IMR-90 (cell line): ENCODE measurements around the gene TAGLN. TPM values are rescaled to one million over a fixed set of nuclear protein-coding genes. Genes with fewer than 3 reads are reported as not detected.

Source experiments
- ATAC-seq: fragments of 200-7000 bp; cut with Tn5 transposase; 2 replicates; pipeline ENCODE4 v1.9.1; 2020; ENCODE audit warnings: low read depth, mild to moderate bottlenecking, moderate library complexity
- BruUV-seq: library from RNA; stranded (reverse); fragments of 400-500 nt; replicated peaks from 2 replicates; lab custom pipeline; 2021; lab: Mats Ljungman, UMichigan
- CTCF ChIA-PET: fragments of 300-600 bp; formaldehyde crosslinking; extraction: SDS; loops from one replicate; lab custom pipeline; 2021; ENCODE audit warnings: antibody characterized with exemption; lab: Yijun Ruan, JAX
- POLR2A ChIA-PET: fragments of 300-600 bp; sonication (Branson Sonifier 250); formaldehyde crosslinking; loops from one replicate; lab custom pipeline; 2022; ENCODE audit warnings: antibody characterized with exemption; ENCODE audit not compliant: unreplicated experiment; lab: Charles Lee
- DNase-seq: peaks from one replicate; pipeline ENCODE4 v3.0.0; 2013
- H2AFZ ChIP-seq: replicated peaks from 2 replicates; pipeline ENCODE3; 2013; ENCODE audit warnings: low read length, mild to moderate bottlenecking; ENCODE audit not compliant: poor library complexity
- H2AK5ac ChIP-seq: 2 replicates; pipeline ENCODE4 v1.6.1; 2013; ENCODE audit warnings: low read depth, low read length, inconsistent platforms
- H2AK9ac ChIP-seq: replicated peaks from 2 replicates; pipeline ENCODE3; 2013; ENCODE audit warnings: mild to moderate bottlenecking, low read depth, low read length, moderate library complexity; ENCODE audit not compliant: poor library complexity
- H2BK120ac ChIP-seq: 2 replicates; pipeline ENCODE4 v1.6.1; 2013; ENCODE audit warnings: low read depth, low read length, inconsistent platforms
- H2BK15ac ChIP-seq: 3 replicates; pipeline ENCODE4 v1.6.1; 2013; ENCODE audit warnings: low read depth, low read length, inconsistent platforms
- H2BK20ac ChIP-seq: 2 replicates; pipeline ENCODE4 v1.6.1; 2013; ENCODE audit warnings: low read depth, mild to moderate bottlenecking, inconsistent platforms, low read length, moderate library complexity
- H2BK5ac ChIP-seq: 2 replicates; pipeline ENCODE4 v1.6.1; 2013; ENCODE audit warnings: mild to moderate bottlenecking, low read depth, low read length, inconsistent platforms; ENCODE audit not compliant: poor library complexity, severe bottlenecking
- H3K14ac ChIP-seq: replicated peaks from 2 replicates; pipeline ENCODE4 v1.6.1; 2013; ENCODE audit warnings: low read depth, low read length, inconsistent platforms
- H3K18ac ChIP-seq: 2 replicates; pipeline ENCODE4 v1.6.1; 2013; ENCODE audit warnings: low read depth, low read length, control low read depth
- H3K23ac ChIP-seq: 2 replicates; pipeline ENCODE4 v1.6.1; 2013; ENCODE audit warnings: low read depth, low read length, inconsistent platforms
- H3K27ac ChIP-seq: 2 replicates; pipeline ENCODE4 v1.5.1; 2013; ENCODE audit warnings: mild to moderate bottlenecking, control low read depth, low read length; ENCODE audit not compliant: insufficient read depth
- H3K27me3 ChIP-seq: 2 replicates; pipeline ENCODE4 v1.6.1; 2013; ENCODE audit warnings: low read length; ENCODE audit not compliant: control insufficient read depth, insufficient read depth
- H3K36me3 ChIP-seq: 2 replicates; pipeline ENCODE4 v1.6.1; 2013; ENCODE audit warnings: low read length, mixed read lengths; ENCODE audit not compliant: control insufficient read depth, insufficient read depth
- H3K4ac ChIP-seq: 2 replicates; pipeline ENCODE4 v1.6.1; 2013; ENCODE audit warnings: low read depth, low read length, inconsistent platforms
- H3K4me1 ChIP-seq: 2 replicates; pipeline ENCODE4 v1.6.1; 2013; ENCODE audit warnings: low read length, mixed read lengths; ENCODE audit not compliant: control insufficient read depth, insufficient read depth
- H3K4me2 ChIP-seq: 2 replicates; pipeline ENCODE4 v1.6.1; 2013; ENCODE audit warnings: low read depth, mild to moderate bottlenecking, control low read depth, low read length, moderate library complexity
- H3K4me3 ChIP-seq: 2 replicates; pipeline ENCODE4 v1.5.1; 2013; ENCODE audit warnings: low read depth, mild to moderate bottlenecking, control low read depth, low read length, moderate library complexity; ENCODE audit not compliant: insufficient read depth
- H3K56ac ChIP-seq: 2 replicates; pipeline ENCODE4 v1.6.1; 2013; ENCODE audit warnings: low read length, inconsistent platforms; ENCODE audit not compliant: insufficient read depth; ENCODE audit errors: extremely low read depth
- H3K79me1 ChIP-seq, 2 experiments: 2 replicates each; pipeline ENCODE4 v1.6.1; 2013; ENCODE audit warnings: low read length in 2 of 2, inconsistent platforms in 1 of 2, low read depth in 1 of 2
- H3K9ac ChIP-seq: 2 replicates; pipeline ENCODE4 v1.6.1; 2013; ENCODE audit warnings: low read depth, low read length, control low read depth
- H3K9me1 ChIP-seq: 2 replicates; pipeline ENCODE4 v1.6.1; 2013; ENCODE audit warnings: low read length, inconsistent platforms; ENCODE audit not compliant: insufficient read depth
- H3K9me3 ChIP-seq: 2 replicates; pipeline ENCODE4 v1.6.1; 2013; ENCODE audit warnings: low read length; ENCODE audit not compliant: control insufficient read depth, insufficient read depth
- H4K20me1 ChIP-seq: 2 replicates; pipeline ENCODE4 v1.6.1; 2013; ENCODE audit warnings: low read length, inconsistent platforms; ENCODE audit not compliant: insufficient read depth
- H4K5ac ChIP-seq: 2 replicates; pipeline ENCODE4 v1.6.1; 2013; ENCODE audit warnings: mild to moderate bottlenecking, low read depth, low read length, control low read depth
- H4K8ac ChIP-seq, 2 experiments: 2 replicates each; pipeline ENCODE4 v1.6.1; 2013; ENCODE audit warnings: low read depth in 2 of 2, low read length in 2 of 2, control low read depth in 1 of 2, inconsistent platforms in 1 of 2
- H4K91ac ChIP-seq: 2 replicates; pipeline ENCODE4 v1.6.1; 2013; ENCODE audit warnings: low read depth, low read length, inconsistent platforms; ENCODE audit not compliant: insufficient read depth
- MAZ ChIP-seq: IDR thresholded peaks from 2 replicates; pipeline ENCODE4 v1.6.1; 2012; ENCODE audit warnings: low read depth, mild to moderate bottlenecking, low read length, improper control_type of control experiment, moderate library complexity, borderline replicate concordance
- POLR2A ChIP-seq: IDR thresholded peaks from 2 replicates; pipeline ENCODE4 v1.6.1; 2012; ENCODE audit warnings: mild to moderate bottlenecking, low read depth, low read length
- RAD21 ChIP-seq: IDR thresholded peaks from 2 replicates; pipeline ENCODE4 v1.6.1; 2012; ENCODE audit warnings: low read length, improper control_type of control experiment
- WGBS, 2 experiments: methylation state at CpG; one replicate each; pipeline versions ENCODE4 v1.1.5 to v1.1.7; 2013; ENCODE audit warnings: missing lambda C conversion rate in 2 of 2; ENCODE audit not compliant: insufficient read length in 1 of 2; ENCODE audit errors: extremely low coverage in 2 of 2; 5-methylcytosine and 5-hydroxymethylcytosine counted together
- dilution Hi-C: fragments of 300-500 bp; cut with HindIII; formaldehyde crosslinking; loops from one replicate; pipeline ENCODE4 v1.14.3; 2018; ENCODE audit warnings: low sequenced_read_pairs; ENCODE audit not compliant: unreplicated experiment
- in situ Hi-C: fragments of 300-500 bp; cut with MboI; formaldehyde crosslinking; loops from 3 replicates; pipeline ENCODE4 v1.14.3; 2019; ENCODE audit warnings: low sequenced_read_pairs, inconsistent platforms, mixed read lengths
- intact Hi-C: fragments of 100-400 bp; cut with micrococcal nuclease; formaldehyde crosslinking; loops from 2 replicates; pipeline ENCODE4 v1.10.0; 2022
- polyA plus RNA-seq, 3 experiments: library from polyadenylated mRNA; depleted of rRNA; stranded (reverse); fragments of >200 nt; gene quantifications; 2 replicates each; pipeline ENCODE4 v1.2.3, GENCODE V29; 2012; ENCODE audit warnings: low replicate concordance in 1 of 3
- total RNA-seq: library from RNA; depleted of rRNA; stranded (reverse); fragments of >200 nt; gene quantifications from 2 replicates; pipeline ENCODE4 v1.2.3, GENCODE V29; 2012
- TF ChIP-seq, protein P1 (sequence below): conservative IDR thresholded peaks from 2 replicates; pipeline ENCODE4 v1.5.1; 2012; ENCODE audit warnings: mild to moderate bottlenecking, low read depth, low read length, improper control_type of control experiment

The TAGLN gene
- total and polyA plus RNA-seq, 2 of the 4 experiments (the other 2 are of a cell fraction): 2,558 to 3,760 TPM

DNA sequence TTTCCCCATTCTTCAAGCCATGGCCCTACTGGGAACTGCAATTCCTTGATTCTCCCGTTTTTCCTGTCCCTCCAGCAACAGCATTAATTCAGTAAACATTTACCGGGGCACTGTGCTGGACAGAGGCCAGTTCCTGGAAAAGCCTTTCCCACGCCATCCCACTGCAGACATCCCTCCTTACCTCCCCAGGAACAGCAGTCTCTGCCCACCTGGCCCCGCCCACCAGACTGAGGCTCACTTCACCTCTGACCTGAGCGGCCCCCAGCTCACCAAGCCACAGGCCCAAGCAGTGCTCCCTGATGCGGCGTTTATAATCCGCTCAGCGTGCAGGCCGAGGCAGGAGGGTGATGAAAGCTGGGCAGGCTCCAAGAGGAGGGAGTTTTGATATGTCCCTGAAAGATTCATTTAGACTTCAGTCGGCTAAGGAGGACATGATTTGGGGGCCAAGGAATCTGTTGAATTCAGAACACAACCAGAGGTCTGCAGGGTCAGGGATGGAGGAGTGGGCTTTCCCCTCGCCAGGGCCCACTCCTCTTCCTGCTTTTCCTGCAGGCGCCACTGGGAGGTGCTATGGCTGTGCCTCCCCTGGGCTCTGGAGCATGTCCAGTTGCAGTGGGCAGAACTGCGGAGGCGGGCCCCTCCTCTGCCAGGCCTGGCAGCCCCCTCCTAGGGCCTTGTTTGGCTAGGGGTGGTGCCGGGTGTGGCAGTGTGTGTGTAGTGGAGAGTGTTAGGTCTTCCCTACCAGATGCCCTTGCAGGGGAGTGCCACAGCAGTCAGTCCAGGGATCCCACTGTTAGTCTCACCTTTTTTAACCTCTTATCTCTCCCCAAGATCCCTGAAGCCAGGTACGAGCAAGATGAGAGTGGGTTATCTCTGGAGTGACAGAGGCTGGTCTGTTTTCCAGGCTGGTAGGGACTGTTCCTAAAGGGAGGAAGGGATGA, 1.4 kb upstream of the TAGLN start:
- peak; percentile 32 for DNase-seq

More for the DNA sequence above, 1.4 kb upstream of the TAGLN start:
- Histone ChIP-seq H2AK5ac (peak overlapping the region; percentile 100), H2BK20ac (peak overlapping the region; percentile 92), H3K4me2 (peak overlapping the region; percentile 81), H3K56ac (peak overlapping the region; percentile 97), H2BK5ac (peak overlapping the region; percentile 95), H2AFZ (peak overlapping the region; percentile 4), H3K79me1 (peaks cover 10 to 43% of the 10 kb centered on the region in 2 experiments; a peak in 3 of 4 replicates), H4K91ac (peak overlapping the region; percentile 100), H3K4ac (peak overlapping the region; percentile 100), H3K4me1 (peaks cover 29% of the 10 kb centered on the region), H2BK120ac (peak overlapping the region; percentile 100), H3K9ac (peak overlapping the region; percentile 96), H2AK9ac (peak overlapping the region; percentile 100), H3K27ac (peak overlapping the region; percentile 98), H4K20me1 (peaks cover 32% of the 10 kb centered on the region), H3K4me3 (peak overlapping the region; percentile 23; the same call in 1 of the 2 replicates), H4K5ac (peak overlapping the region; percentile 94), H3K36me3 (peaks cover 33% of the 10 kb centered on the region), H3K14ac (peak overlapping the region; percentile 100), H3K9me1 (peaks cover 17% of the 10 kb centered on the region), H3K18ac (peak overlapping the region; percentile 96), H2BK15ac (peak overlapping the region; percentile 100), H3K9me3 (no peaks in the 10 kb centered on the region), H3K27me3 (no peaks in the 10 kb centered on the region), H4K8ac (peak overlapping the region; percentile 99), H3K23ac (peak overlapping the region; percentile 99)
- in situ Hi-C loops (no loop called here), dilution Hi-C loops (no loop called here), intact Hi-C loops (loop anchor here (2.0 kb wide), 1 partner anchor 29 kb away; no protein-coding TSS in a partner anchor)
- ChIA-PET POLR2A (interaction anchor here (0.5 to 2.2 kb wide), 2 partner anchors 20 to 419 kb away, joined by 3 to 11 read pairs; no protein-coding TSS in a partner anchor), CTCF (interaction anchor here (1.0 kb wide), 1 partner anchor 29 kb away, joined by 3 read pairs; no protein-coding TSS in a partner anchor)
- WGBS, 2 experiments: 40% methylated on average over 1 of the region's 17 CpGs; no CpG with 5 or more reads in 1 of the 2 experiments
- BruUV-seq: no TSS peak
- TF ChIP-seq, protein P1, sequence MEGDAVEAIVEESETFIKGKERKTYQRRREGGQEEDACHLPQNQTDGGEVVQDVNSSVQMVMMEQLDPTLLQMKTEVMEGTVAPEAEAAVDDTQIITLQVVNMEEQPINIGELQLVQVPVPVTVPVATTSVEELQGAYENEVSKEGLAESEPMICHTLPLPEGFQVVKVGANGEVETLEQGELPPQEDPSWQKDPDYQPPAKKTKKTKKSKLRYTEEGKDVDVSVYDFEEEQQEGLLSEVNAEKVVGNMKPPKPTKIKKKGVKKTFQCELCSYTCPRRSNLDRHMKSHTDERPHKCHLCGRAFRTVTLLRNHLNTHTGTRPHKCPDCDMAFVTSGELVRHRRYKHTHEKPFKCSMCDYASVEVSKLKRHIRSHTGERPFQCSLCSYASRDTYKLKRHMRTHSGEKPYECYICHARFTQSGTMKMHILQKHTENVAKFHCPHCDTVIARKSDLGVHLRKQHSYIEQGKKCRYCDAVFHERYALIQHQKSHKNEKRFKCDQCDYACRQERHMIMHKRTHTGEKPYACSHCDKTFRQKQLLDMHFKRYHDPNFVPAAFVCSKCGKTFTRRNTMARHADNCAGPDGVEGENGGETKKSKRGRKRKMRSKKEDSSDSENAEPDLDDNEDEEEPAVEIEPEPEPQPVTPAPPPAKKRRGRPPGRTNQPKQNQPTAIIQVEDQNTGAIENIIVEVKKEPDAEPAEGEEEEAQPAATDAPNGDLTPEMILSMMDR: peak; percentile 62
- TF ChIP-seq RAD21: peak; percentile 34
- no peak for TF ChIP-seq POLR2A
- TF ChIP-seq MAZ: peak; percentile 60; the same call in 1 of the 2 replicates
- peak; percentile 2 for ATAC-seq
